Kidney (tissue), 14 donors: ENCODE results near the gene NRBF2. TPM values are rescaled to one million over a fixed set of nuclear protein-coding genes. Genes with fewer than 3 reads are reported as not detected.

Source experiments
- DNase-seq, 5 donors: peaks; one replicate each; pipeline ENCODE4 v3.0.0-alpha.2; 2013 to 2020
- FAIRE-seq: peaks from 2 replicates; lab custom pipeline; 2012; peaks lifted over from hg19 to GRCh38; lab: Jason Lieb, UNC
- H3K27ac ChIP-seq, 2 donors: one replicate each; pipeline ENCODE4 v1.7.0; 2013; ENCODE audit warnings: low read depth in 2 of 2, low read length in 2 of 2, inconsistent platforms in 1 of 2
- H3K27me3 ChIP-seq: one replicate; pipeline ENCODE4 v1.7.1; 2013; ENCODE audit warnings: low read length, inconsistent platforms; ENCODE audit not compliant: control insufficient read depth, insufficient read depth
- H3K36me3 ChIP-seq, 3 donors: one replicate each; pipeline versions ENCODE4 v1.7.0 to v1.7.1; 2013; ENCODE audit warnings: low read length in 3 of 3, control low read depth in 1 of 3, inconsistent platforms in 1 of 3; ENCODE audit not compliant: insufficient read depth in 3 of 3, control insufficient read depth in 2 of 3
- H3K4me1 ChIP-seq, 3 donors: one replicate each; pipeline versions ENCODE4 v1.7.0 to v1.7.1; 2013; ENCODE audit warnings: low read length in 3 of 3, inconsistent platforms in 1 of 3, low read depth in 1 of 3; ENCODE audit not compliant: control insufficient read depth in 2 of 3, insufficient read depth in 2 of 3
- H3K4me3 ChIP-seq, 3 donors: one replicate each; pipeline versions ENCODE4 v1.7.0 to v1.8.1; 2013; ENCODE audit warnings: low read length in 3 of 3, control low read depth in 1 of 3, inconsistent platforms in 1 of 3
- H3K9ac ChIP-seq, 3 donors: one replicate each; pipeline versions ENCODE4 v1.7.0 to v1.7.1; 2013; ENCODE audit warnings: low read length in 3 of 3, control low read depth in 1 of 3, inconsistent platforms in 1 of 3
- H3K9me3 ChIP-seq, 3 donors: one replicate each; pipeline versions ENCODE4 v1.7.0 to v1.7.1; 2013; ENCODE audit warnings: low read length in 3 of 3, control low read depth in 1 of 3, inconsistent platforms in 1 of 3; ENCODE audit not compliant: control insufficient read depth in 2 of 3, insufficient read depth in 1 of 3
- CTCF ChIP-seq: IDR thresholded peaks from 3 replicates; pipeline ENCODE4 v1.5.1; 2012; ENCODE audit warnings: mild to moderate bottlenecking, moderate library complexity, borderline replicate concordance; ENCODE audit not compliant: insufficient read depth; ENCODE audit errors: extremely low read depth
- intact Hi-C: fragments of 100-400 bp; cut with DNase I; formaldehyde crosslinking; loops from one replicate; pipeline ENCODE4 v1.11.1; 2022
- polyA plus RNA-seq: library from polyadenylated mRNA; stranded (reverse); fragments of 350-450 nt; fragmentation: Illumina TruSeq; extraction: RNeasy Lipid Tissue Mini Kit (QIAGEN cat#74804); gene quantifications from one replicate; pipeline ENCODE4 v1.2.3, GENCODE V29; 2014; ENCODE audit warnings: low read depth, low replicate concordance; ENCODE audit not compliant: insufficient read depth
- total RNA-seq: library from RNA; stranded (reverse); fragmentation: NEBNext Ultra II Directional; extraction: Animal tissue kit (Norgen Biotek cat#: 25700); gene quantifications from one replicate; pipeline ENCODE4 v1.2.1, GENCODE V29; 2021
- donor health status: control.
- donor health status: control.
- donor health status: control.
- donor health status: control.
- donor health status: control.
- donor health status: DM: yes; HTN: yes; CAD: no.
- donor health status: Normal renal cell carcinoma (clear cell type).

NRBF2 gene
- total and polyA plus RNA-seq, 2 donors from 2014 or later: 11.2 to 15.8 TPM

DNA sequence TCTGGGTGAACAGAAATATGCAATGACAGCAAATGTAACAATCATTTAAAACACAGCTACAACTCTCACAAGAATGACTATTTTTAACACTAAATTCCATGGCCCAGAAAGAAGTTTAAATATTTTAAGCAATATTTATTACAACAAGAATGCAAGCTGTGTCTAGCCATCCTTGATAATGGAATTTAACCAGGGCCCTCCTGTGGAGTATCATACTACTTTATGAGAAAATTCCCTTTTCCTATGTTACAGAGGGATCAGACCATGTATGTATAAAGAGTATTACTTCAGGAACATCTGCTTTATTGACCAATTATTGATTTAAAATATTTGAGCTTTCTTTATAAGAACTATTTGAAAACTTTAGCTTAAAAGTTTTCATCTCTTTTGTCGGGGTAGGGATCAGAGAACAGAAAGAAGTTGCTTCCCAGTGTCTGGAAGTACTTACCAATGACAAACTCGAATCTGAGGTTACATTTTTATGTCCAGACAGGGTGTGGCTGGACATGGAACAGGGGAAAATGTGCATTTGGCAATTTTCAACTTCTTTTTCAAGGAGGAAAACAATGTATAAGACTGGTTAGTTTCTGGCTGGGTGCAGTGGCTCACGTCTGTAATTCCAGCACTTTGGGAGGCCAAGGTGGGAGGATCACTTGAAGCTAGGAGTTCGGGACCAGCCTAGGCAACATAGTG, 48.3 kb upstream of the NRBF2 start:
- TF ChIP-seq CTCF: no peak
- H3K9ac ChIP-seq: no peak overlapping the region
- no peak overlapping the region for H3K27ac ChIP-seq
- intact Hi-C loops: no loop called here
- H3K4me3 ChIP-seq: no peak overlapping the region
- no peaks in the 10 kb centered on the region for H3K9me3 ChIP-seq
- no peaks in the 10 kb centered on the region for H3K4me1 ChIP-seq
- H3K36me3 ChIP-seq: no peaks in the 10 kb centered on the region
- FAIRE-seq (no peak), DNase-seq (no peak)
- H3K27me3 ChIP-seq: peaks cover 2% of the 10 kb centered on the region

DNA sequence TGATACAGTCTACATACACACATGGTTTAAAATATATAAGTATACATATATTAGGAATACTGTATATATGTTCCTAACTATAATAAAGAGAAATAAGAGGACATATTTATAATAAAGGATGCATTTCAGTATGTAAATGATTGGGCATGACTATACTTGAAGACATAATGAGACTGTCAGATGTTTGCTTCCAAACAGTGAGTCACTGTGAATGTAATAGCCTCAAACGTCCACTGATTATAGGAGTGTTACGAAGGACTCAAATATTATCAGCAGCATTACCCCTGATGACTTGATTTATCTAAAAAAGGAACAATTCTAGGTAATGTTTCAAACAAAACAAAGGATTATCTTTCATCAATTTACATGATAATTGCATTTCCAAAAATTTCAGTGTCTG, 39.9 kb upstream of the NRBF2 start:
- H3K36me3 ChIP-seq: no peaks in the 10 kb centered on the region
- FAIRE-seq (no peak), DNase-seq (no peak)
- no peak overlapping the region for H3K27ac ChIP-seq
- no peak overlapping the region for H3K9ac ChIP-seq
- no peaks in the 10 kb centered on the region for H3K4me1 ChIP-seq
- no peak overlapping the region for H3K4me3 ChIP-seq
- no peaks in the 10 kb centered on the region for H3K27me3 ChIP-seq
- H3K9me3 ChIP-seq: no peaks in the 10 kb centered on the region
- intact Hi-C loops: no loop called here
- TF ChIP-seq CTCF: no peak

DNA sequence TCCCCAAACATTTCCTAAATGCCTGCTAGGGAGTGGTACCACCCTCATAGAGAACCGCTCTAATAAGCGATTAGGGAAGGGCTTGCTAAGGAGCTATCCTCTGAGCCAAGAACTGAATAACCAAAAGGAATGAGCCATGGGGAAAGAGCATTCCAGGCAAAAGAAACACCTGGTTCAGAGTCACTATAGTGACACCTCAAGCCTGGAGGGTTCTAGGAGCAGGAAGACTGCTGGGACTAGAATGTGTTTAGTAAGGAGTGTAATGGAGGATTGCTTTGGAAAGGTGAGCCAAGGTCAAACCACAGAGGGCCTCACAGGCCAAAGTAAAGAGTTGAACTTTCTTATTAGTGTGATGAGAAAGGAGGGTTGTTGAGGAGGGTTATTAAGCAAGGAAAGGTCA, 38.7 kb upstream of the NRBF2 start:
- Histone ChIP-seq H3K9ac (no peak overlapping the region), H3K9me3 (no peaks in the 10 kb centered on the region), H3K36me3 (no peaks in the 10 kb centered on the region), H3K4me1 (no peaks in the 10 kb centered on the region), H3K27me3 (no peaks in the 10 kb centered on the region), H3K27ac (no peak overlapping the region), H3K4me3 (no peak overlapping the region)
- intact Hi-C loops: no loop called here
- FAIRE-seq (no peak), DNase-seq (no peak)
- TF ChIP-seq CTCF: no peak

GRCh38 chr10:63094881-63095280, 38.2 kb upstream of the NRBF2 start:
- TF ChIP-seq CTCF: no peak
- no peaks in the 10 kb centered on the region for H3K36me3 ChIP-seq
- intact Hi-C loops: no loop called here
- H3K27ac ChIP-seq: no peak overlapping the region
- H3K4me3 ChIP-seq: no peak overlapping the region
- no peaks in the 10 kb centered on the region for H3K4me1 ChIP-seq
- H3K9me3 ChIP-seq: no peaks in the 10 kb centered on the region
- DNase-seq (no peak), FAIRE-seq (no peak)
- no peak overlapping the region for H3K9ac ChIP-seq
- no peaks in the 10 kb centered on the region for H3K27me3 ChIP-seq
